Measurements from ENCODE around the gene EBI3.
"Not testable (repeated sequence)": the region's sequence is repeated elsewhere in the genome, so short reads cannot be mapped to it uniquely, and the experiment has no call there.

EBI3 gene

DNA sequence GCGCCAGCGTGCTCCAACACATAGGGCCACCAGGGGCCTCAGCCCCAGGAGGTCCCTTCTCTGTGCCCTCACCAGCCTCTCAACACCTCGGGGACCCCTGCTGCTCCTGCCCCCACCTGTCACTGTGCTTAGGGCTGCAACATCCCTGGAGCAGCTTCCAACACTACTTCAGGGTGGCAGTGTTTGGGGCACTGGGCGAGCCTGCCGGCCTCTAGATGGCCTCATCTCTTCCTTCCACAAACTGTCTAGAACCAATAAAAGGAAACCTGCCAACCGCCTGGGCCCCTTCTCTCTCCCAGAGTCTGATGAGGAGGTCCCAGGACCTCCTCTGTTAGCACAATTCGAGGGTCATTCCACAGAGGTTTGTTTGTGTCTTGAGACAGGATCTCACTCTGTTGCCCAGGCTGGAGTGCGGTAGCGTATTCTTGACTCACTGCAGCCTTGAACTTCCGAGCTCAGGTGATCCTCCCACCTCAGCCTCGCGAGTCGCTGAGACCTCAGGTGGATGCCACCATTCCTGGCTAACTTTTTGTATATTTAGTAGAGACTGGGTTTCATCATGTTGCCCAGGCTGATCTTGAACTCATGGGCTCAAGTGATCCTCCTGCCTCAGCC lies 39.6 kb downstream of the EBI3 start:
- no peaks in the 10 kb centered on the region for H3K9me3 ChIP-seq
- intact Hi-C loops (cut with DNase I; ENCODE audit: low total_unique reads) = loop anchor here (2.0 to 10.0 kb wide), 3 partner anchors 84 to 253 kb away; partner anchors contain the start of genes CHAF1A and SH3GL1
- DNase-seq = no peak
- TF ChIP-seq, protein P1, sequence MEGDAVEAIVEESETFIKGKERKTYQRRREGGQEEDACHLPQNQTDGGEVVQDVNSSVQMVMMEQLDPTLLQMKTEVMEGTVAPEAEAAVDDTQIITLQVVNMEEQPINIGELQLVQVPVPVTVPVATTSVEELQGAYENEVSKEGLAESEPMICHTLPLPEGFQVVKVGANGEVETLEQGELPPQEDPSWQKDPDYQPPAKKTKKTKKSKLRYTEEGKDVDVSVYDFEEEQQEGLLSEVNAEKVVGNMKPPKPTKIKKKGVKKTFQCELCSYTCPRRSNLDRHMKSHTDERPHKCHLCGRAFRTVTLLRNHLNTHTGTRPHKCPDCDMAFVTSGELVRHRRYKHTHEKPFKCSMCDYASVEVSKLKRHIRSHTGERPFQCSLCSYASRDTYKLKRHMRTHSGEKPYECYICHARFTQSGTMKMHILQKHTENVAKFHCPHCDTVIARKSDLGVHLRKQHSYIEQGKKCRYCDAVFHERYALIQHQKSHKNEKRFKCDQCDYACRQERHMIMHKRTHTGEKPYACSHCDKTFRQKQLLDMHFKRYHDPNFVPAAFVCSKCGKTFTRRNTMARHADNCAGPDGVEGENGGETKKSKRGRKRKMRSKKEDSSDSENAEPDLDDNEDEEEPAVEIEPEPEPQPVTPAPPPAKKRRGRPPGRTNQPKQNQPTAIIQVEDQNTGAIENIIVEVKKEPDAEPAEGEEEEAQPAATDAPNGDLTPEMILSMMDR (IDR thresholded peaks at IDR 0.05) = no peak
- H3K4me3 ChIP-seq = no peak overlapping the region
- H3K27ac ChIP-seq = no peak overlapping the region
- peaks cover 51 to 93% (median 61%) of the 10 kb centered on the region in 3 donors for H3K36me3 ChIP-seq
- H3K4me1 ChIP-seq = no peaks in the 10 kb centered on the region
- no peaks in the 10 kb centered on the region for H3K27me3 ChIP-seq

DNA sequence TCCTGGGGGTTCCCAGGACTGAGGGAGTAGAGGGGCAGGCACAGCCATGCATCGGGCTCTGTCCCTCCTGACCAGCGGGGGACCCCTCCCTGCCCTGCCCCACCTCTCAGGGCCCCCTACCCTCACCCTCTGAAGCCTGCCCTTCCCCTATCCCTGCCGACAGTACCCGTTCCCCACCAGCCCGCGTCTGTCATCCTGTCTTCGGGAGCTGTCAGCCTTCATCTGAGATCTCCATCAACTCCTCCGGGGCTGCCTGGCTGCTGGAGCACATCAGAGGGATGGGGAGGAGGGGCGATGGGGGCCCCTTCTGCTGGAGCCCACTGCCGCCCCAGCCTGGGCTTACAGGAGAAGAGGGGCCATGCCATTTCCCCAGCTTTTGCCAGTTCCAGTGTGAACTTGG lies 43.6 kb downstream of the EBI3 start:
- no peak for DNase-seq
- Histone ChIP-seq H3K27ac (no peak overlapping the region), H3K9me3 (no peaks in the 10 kb centered on the region), H3K4me1 (no peaks in the 10 kb centered on the region), H3K4me3 (no peak overlapping the region), H3K36me3 (peaks cover 27 to 53% (median 37%) of the 10 kb centered on the region in 3 donors), H3K27me3 (peaks cover 0 to 10% of the 10 kb centered on the region in 2 donors)
- intact Hi-C loops (cut with DNase I; ENCODE audit: low total_unique reads) = no loop called here
- TF ChIP-seq, protein P1 (IDR thresholded peaks at IDR 0.05) = no peak

DNA sequence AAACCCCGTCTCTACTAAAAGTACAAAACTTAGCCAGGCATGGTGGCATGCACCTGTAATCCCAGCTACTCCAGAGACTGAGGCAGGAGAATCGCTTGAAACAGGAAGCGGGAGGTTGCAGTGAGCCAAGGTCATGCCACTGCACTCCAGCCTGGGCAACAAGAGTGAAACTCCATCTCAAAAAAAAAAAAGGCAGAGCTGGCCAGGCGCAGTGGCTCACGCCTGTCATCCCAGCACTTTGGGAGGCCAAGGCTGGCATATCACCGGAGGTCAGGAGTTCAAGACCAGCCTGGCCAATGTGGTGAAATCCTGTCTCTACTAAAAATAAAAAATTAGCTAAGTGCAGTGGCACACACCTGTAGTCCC lies 45.0 kb downstream of the EBI3 start:
- H3K4me3 ChIP-seq; H3K9me3 ChIP-seq; intact Hi-C loops (cut with DNase I; ENCODE audit: low total_unique reads); H3K4me1 ChIP-seq; DNase-seq; H3K27ac ChIP-seq: not testable (repeated sequence)
- Histone ChIP-seq H3K36me3 (peaks cover 14 to 39% (median 23%) of the 10 kb centered on the region in 3 donors), H3K27me3 (peaks cover 0 to 24% of the 10 kb centered on the region in 2 donors)

DNA sequence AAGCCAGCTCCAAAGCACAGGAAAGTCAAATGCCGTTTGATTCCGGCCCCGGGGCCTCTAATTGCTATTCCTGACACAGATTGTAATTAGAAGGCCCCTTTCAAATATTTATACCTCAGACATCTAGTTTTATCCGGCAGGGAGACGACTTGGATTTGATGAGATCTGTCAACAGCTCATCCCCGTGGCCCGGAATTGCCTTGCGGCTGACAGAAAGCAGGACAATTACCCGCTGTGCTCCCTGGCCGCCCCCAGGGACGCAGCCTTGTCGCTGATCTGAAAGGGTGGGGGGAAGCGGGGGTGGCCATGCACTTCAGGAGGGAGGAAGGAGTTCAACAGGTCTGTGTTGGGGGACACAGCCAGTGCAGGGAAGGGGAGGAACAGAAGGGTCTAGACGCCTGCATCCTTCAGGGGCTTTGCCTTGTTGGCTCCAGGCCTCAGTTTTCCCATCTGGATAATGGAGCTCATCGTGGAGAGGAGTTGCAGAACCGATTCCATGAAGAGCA lies 47.9 kb downstream of the EBI3 start:
- TF ChIP-seq, protein P1 (IDR thresholded peaks at IDR 0.05) = no peak
- DNase-seq = no peak
- peaks cover 0 to 18% (median 11%) of the 10 kb centered on the region in 4 donors for H3K4me1 ChIP-seq
- H3K27me3 ChIP-seq = peaks cover 0 to 52% of the 10 kb centered on the region in 2 donors
- H3K36me3 ChIP-seq = peaks cover 0 to 9% (median under 1%) of the 10 kb centered on the region in 3 donors
- no peak overlapping the region for H3K4me3 ChIP-seq
- intact Hi-C loops (cut with DNase I; ENCODE audit: low total_unique reads) = no loop called here
- no peaks in the 10 kb centered on the region for H3K9me3 ChIP-seq
- H3K27ac ChIP-seq = no peak overlapping the region

DNA sequence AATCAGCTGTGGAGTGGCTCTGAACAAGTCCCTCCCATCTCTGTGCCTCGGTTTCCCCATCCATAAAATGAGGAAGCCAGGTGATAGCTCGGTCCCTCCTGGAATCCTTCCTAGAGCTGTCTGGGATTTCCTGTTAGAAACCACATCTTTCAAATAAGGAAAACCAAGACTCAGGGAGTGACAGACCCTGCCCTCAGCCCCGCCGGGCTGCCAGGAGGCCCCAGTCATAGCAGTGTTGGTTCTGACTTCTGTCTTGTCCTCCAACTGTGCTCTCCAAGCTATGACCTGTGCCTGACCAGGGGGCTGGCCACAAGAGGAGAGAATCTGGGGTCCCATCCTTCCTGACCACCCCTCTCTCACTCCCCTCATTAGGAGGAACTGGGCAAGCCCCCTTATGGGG lies 48.7 kb downstream of the EBI3 start:
- intact Hi-C loops (cut with DNase I; ENCODE audit: low total_unique reads) = no loop called here
- no peak for DNase-seq
- no peak overlapping the region for H3K27ac ChIP-seq
- no peaks in the 10 kb centered on the region for H3K9me3 ChIP-seq
- H3K4me3 ChIP-seq = no peak overlapping the region
- peaks cover 0 to 2% (median 0%) of the 10 kb centered on the region in 3 donors for H3K36me3 ChIP-seq
- TF ChIP-seq, protein P1 (IDR thresholded peaks at IDR 0.05) = no peak
- peaks cover 0 to 18% (median 11%) of the 10 kb centered on the region in 4 donors for H3K4me1 ChIP-seq
- peaks cover 0 to 59% of the 10 kb centered on the region in 2 donors for H3K27me3 ChIP-seq

DNA sequence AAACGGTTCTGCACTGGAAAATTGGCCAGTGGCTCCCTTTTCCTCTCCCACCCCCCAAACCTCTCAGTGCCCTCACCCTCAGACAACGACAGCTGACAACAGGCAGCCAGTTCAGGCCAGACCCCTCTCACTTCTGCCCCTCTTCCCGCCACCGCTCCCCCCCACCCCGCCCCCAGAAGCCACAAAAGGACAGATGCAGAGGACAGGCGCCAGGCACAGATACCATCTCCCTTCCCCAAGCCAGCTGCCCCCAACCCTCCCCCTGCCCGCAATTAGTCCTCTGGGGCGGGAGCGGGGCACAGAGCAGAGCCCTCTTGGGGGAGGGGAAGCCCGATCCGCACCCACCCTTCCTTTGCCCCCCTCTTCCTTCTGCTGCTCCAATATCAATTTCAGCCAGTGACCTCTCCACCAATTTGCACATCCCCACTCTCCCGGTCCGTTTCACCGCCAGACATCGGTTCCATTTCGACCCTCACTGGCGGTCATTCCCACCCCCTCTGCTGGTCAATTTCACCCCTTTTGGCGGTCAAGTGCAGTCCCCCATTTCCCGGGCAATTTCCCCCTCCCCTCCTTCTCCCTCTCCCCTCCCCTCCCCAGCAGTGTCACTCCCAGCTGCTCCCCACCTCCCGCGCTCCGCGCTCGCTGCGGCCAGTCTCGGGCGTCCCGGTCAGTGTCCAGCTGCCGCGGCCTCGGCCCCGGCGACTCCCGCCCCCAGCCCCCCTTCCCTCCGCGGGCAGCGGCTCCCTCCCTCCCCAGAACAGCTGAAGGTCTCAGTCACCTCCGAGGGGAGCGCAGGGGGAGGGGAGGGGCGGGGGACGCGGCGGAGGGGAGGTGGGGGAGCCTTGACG lies 49.3 kb downstream of the EBI3 start, which contains the start of gene SHD:
SHD (plus strand) TSS at position 848 of the 848 bp plus-strand sequence. CDS start 798 bp downstream, outside the sequence.
- Histone ChIP-seq H3K27me3 (peaks cover 0 to 65% of the 10 kb centered on the region in 2 donors), H3K27ac (no peak within 1 kb of the TSS), H3K9me3 (no peaks in the 10 kb centered on the region), H3K4me3 (peak within 1 kb of the TSS in 1 of 2 donors; percentile 9), H3K36me3 (no peaks in the 10 kb centered on the region), H3K4me1 (peaks cover 0 to 18% (median 11%) of the 10 kb centered on the region in 4 donors)
- TF ChIP-seq, protein P1 (IDR thresholded peaks at IDR 0.05) = no peak
- intact Hi-C loops (cut with DNase I; ENCODE audit: low total_unique reads) = no loop called here
- DNase-seq = no peak
